Neural cell (in vitro differentiated cells): ENCODE measurements around the gene GBP3.

ENCODE experiments used
- CTCF ChIP-seq: fragments of 450-650 bp; IDR thresholded peaks from 2 replicates; pipeline ENCODE4 v1.5.1; 2014; ENCODE audit warnings: antibody characterized with exemption, mild to moderate bottlenecking, moderate library complexity; ENCODE audit not compliant: poor library complexity, severe bottlenecking
- EP300 ChIP-seq: fragments of 450-650 bp; conservative IDR thresholded peaks from 2 replicates; pipeline ENCODE4 v1.6.1; 2014; ENCODE audit warnings: antibody characterized with exemption, mild to moderate bottlenecking, moderate library complexity; ENCODE audit not compliant: poor library complexity, severe bottlenecking
- EZH2 ChIP-seq: fragments of 200-600, 300-800 bp; shearing (Covaris generic), sonication (generic); IDR thresholded peaks from 2 replicates; pipeline ENCODE4 v1.6.1; 2014; ENCODE audit warnings: antibody characterized with exemption, low read length, borderline replicate concordance, mild to moderate bottlenecking; ENCODE audit not compliant: insufficient read depth, poor library complexity, severe bottlenecking
- MXI1 ChIP-seq: fragments of 450-650 bp; conservative IDR thresholded peaks from 2 replicates; pipeline ENCODE4 v1.6.1; 2014; ENCODE audit warnings: antibody characterized with exemption, mild to moderate bottlenecking; ENCODE audit not compliant: poor library complexity, severe bottlenecking
- POLR2AphosphoS5 ChIP-seq: IDR thresholded peaks from 2 replicates; pipeline ENCODE4 v1.6.1; 2012
- RAD21 ChIP-seq: fragments of 450-650 bp; conservative IDR thresholded peaks from 2 replicates; pipeline ENCODE4 v1.6.1; 2014; ENCODE audit warnings: antibody characterized with exemption, mild to moderate bottlenecking, moderate library complexity
- REST ChIP-seq: IDR thresholded peaks from 2 replicates; pipeline ENCODE4 v1.6.1; 2012; ENCODE audit warnings: borderline replicate concordance
- SMC3 ChIP-seq: fragments of 450-650 bp; conservative IDR thresholded peaks from 2 replicates; pipeline ENCODE4 v1.6.1; 2014; ENCODE audit warnings: antibody characterized with exemption, mild to moderate bottlenecking, moderate library complexity; ENCODE audit not compliant: poor library complexity
- TAF1 ChIP-seq: IDR thresholded peaks from 2 replicates; pipeline ENCODE4 v1.6.1; 2012; ENCODE audit warnings: low read depth

- TF ChIP-seq CTCF (no peak), EZH2 (no peak), POLR2AphosphoS5 (no peak), SMC3 (no peak), TAF1 (no peak), RAD21 (no peak), EP300 (no peak), REST (no peak), MXI1 (no peak)
Observed at GRCh38 chr1:89069951-89070350, 47.3 kb upstream of the GBP3 start.
